ENCODE results near the gene SPSB4.
A peak's percentile ranks its signal among the peaks of the same experiment; 100 is the strongest.

SPSB4 gene

DNA sequence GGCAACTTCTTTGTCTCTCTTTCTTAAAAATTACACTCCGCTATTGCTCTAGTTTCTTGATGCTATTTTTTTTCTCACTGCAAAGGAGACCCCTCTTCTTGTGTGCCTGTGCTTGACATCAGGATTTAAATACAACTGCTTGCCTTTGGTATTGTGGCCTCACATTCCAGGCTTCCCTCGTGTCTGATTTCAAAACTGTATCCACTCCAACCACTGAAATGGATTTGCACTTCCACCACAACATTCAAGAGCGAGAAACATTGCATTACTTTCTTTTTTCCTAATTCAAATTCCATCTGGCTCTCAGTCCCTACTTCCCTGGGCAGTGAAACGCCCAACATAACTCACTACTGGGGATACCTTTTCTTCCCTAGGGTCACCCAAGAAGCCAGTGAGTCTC, 130.0 kb downstream of the SPSB4 start:
- no peak overlapping the region for H3K4me3 ChIP-seq (ENCODE audit: low read depth, low read length)
- TF ChIP-seq, protein P1, sequence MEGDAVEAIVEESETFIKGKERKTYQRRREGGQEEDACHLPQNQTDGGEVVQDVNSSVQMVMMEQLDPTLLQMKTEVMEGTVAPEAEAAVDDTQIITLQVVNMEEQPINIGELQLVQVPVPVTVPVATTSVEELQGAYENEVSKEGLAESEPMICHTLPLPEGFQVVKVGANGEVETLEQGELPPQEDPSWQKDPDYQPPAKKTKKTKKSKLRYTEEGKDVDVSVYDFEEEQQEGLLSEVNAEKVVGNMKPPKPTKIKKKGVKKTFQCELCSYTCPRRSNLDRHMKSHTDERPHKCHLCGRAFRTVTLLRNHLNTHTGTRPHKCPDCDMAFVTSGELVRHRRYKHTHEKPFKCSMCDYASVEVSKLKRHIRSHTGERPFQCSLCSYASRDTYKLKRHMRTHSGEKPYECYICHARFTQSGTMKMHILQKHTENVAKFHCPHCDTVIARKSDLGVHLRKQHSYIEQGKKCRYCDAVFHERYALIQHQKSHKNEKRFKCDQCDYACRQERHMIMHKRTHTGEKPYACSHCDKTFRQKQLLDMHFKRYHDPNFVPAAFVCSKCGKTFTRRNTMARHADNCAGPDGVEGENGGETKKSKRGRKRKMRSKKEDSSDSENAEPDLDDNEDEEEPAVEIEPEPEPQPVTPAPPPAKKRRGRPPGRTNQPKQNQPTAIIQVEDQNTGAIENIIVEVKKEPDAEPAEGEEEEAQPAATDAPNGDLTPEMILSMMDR (IDR thresholded peaks at IDR 0.05; ENCODE audit: low read depth, low read length) = no peak

DNA sequence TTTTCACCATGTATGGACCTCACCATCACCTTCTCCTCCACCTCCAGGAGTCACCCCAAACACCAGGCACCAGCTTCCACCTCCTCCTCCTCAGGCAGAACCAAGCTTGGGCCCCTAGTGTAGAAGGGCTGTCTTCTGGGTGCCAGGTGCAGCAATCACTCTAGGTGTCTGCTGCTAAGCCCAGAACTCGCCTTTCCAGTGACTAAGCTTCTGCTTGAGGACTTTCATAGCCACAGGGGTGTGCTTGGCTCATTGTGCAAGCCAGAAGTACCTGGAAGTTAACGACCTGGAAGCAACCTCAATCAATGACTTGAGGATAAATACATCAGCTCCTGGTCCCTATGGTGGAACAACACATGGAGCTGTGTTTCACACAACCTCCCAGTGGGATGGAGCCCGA, 130.7 kb downstream of the SPSB4 start:
- TF ChIP-seq, protein P1 (IDR thresholded peaks at IDR 0.05; ENCODE audit: low read depth, low read length) = no peak
- no peak overlapping the region for H3K4me3 ChIP-seq (ENCODE audit: low read depth, low read length)

DNA sequence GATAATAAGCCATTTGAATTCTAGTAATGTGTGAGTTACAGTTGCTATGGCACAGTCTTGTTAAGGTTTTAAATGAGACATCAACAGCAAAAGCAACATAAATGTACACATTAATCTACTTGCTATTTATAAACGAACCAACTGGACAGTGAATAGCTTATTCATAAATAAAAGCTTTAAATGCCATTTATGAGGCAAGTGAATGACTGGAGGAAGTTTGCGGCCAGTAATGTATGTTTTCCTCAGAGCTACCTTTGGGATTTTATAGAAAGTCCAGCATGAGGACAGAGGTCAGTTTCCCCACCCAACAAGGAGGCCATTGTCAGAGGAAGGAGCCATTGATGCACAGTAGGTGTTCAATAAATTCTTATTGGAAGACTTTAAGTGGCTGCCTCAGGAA, 132.5 kb downstream of the SPSB4 start:
- no peak overlapping the region for H3K4me3 ChIP-seq (ENCODE audit: low read depth, low read length)
- TF ChIP-seq, protein P1 (IDR thresholded peaks at IDR 0.05; ENCODE audit: low read depth, low read length) = no peak

DNA sequence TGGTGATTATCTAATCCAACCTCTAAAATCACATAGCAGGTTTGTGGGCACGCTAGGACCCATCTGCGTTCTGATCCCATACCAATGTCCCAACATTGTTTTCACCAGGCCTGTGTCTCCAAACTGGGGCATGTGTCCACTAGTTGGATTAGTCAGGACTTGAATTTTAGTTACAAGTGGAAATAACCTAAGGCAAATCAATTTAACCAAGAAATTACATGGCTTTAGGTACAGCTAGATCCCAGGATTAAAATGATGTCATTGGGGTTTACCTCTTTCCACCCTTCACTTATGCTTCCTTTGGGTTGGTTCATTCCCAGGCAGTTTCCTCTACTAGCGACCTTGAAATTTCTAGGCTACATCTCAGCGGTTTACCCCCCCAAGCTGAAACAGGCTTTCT, 133.3 kb downstream of the SPSB4 start:
- TF ChIP-seq, protein P1 (IDR thresholded peaks at IDR 0.05; ENCODE audit: low read depth, low read length) = no peak
- H3K4me3 ChIP-seq (ENCODE audit: low read depth, low read length) = no peak overlapping the region

DNA sequence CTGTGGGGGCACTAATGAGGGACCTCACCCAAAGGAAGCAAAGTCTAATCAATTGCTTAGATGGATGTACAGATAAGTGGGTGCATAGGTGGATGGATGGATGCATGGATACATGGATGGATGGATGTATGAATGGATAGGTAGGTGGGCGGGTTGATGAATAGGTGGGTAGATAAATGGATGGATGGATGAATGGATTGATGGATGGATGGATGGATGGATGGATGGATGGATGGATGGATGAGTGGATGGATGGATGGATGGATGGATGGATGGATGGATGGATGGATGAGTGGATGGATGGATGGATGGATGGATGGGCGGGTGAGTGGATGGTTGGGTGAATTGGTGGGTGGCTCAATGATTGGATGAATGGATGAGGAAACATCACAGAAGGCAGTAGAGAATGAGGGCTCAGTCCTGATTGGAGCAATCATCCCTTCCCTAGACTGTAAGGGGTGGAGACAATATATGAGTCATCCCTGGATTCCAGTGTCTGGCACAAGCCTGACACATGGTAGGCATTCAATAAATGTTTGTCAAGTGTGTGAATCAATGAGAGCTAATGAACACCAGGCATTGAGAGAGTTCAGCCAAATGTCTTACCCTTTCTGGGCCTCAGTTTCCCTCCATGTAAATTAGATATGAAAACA, 140.1 kb downstream of the SPSB4 start:
- TF ChIP-seq, protein P1 (IDR thresholded peaks at IDR 0.05; ENCODE audit: low read depth, low read length) = no peak
- H3K4me3 ChIP-seq (ENCODE audit: low read depth, low read length) = no peak overlapping the region

DNA sequence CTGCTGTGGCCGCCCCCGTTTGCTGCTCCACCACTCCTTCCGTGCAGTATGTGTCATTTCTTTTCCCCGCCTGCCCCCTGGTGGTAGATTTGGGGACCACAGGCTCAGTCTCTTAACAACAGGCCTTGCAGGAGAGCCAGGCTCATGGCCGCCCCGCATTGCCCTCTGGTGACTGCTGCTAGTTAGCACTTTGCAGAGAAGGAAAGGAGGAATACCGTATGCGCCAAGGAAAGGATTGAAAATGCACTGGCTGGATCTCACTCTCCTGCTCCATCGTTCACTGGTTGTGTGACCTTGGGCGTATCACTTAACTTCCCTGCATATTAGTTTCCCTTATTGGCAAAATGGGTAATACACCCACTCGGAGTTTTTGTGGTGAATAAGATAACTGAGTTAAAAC, 141.2 kb downstream of the SPSB4 start:
- no peak overlapping the region for H3K4me3 ChIP-seq (ENCODE audit: low read depth, low read length)
- TF ChIP-seq, protein P1 (IDR thresholded peaks at IDR 0.05; ENCODE audit: low read depth, low read length) = peak; percentile 93

DNA sequence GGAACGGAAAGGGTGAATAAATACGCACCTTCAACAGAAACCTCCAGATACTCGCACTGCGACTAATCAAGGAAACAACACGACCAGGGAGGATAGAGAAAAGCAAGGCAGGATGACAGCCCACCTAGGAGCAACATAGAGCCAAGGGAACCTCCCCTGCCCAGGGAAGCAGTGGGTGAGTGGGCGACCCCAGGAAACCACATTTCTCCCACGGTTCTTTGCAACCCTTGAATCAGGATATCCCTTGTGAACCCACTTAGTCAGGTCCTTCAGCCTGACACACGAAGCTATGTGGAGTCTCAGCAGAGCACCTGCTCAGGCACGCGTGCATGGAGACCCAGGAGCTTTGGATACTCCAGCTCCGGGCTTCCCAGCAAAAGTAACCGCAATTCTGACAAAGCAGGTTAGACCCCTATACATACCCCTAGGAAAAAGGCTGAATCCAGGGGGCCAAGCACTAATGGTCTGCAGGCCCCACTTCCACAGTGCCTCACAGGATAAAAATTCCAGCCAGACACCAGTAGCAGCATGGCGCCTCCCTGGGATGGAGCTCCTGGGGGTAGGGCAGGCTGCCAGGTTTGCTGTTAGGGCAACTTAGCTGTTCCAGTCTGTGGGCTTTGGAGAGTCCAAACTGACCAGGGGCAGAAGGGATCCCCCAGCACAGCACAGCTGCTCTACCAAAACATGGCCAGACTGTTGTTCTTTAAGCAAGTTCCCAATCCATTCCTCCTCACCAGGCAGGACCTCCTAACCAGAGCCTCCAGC, 142.1 kb downstream of the SPSB4 start:
- no peak overlapping the region for H3K4me3 ChIP-seq (ENCODE audit: low read depth, low read length)
- TF ChIP-seq, protein P1 (IDR thresholded peaks at IDR 0.05; ENCODE audit: low read depth, low read length) = no peak

Data from WI38 (cell line).